Ishikawa (cell line): ENCODE measurements around the gene LRIT1.

Experiments used
- EP300 ChIP-seq: IDR thresholded peaks from 2 replicates; pipeline ENCODE4 v1.6.1; 2012; ENCODE audit warnings: borderline replicate concordance
- TAF1 ChIP-seq: IDR thresholded peaks from 2 replicates; pipeline ENCODE4 v1.6.1; 2012; ENCODE audit warnings: low read depth, mild to moderate bottlenecking

DNA sequence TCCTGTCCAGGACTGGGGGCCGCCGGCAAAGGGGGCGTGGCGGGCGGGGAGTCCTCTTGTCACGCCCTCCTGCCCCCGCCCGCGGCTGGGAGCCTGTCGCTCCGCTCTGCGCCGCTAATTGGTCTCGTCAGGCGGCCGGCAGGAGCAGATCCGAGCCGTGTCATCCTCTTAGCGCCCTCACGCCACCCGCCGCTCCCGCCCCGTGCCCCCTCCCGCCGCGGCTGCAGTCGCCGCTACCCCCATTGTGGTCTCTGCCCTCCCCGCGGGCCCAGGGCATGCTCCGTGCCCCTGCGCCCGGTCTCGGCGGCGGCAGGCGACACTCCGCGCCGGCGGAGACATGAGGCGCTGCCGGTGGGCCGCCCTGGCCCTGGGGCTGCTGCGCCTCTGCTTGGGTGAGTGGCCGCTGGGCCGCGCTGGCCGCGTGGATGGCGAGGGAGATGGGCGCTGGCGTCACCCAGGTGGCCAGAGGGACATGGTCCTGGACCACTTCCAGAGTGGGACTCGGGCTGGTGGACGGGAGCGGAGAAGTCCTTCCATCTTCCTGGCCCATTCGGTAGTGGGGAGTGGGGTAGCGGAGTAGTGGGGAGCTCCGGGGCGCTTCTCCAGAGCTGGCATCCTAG is 46.8 kb downstream of the LRIT1 start, which contains the start of gene CDHR1:
- TF ChIP-seq EP300 (no peak), TAF1 (no peak)
